Measurements from ENCODE around the gene RUBCN.

DNA sequence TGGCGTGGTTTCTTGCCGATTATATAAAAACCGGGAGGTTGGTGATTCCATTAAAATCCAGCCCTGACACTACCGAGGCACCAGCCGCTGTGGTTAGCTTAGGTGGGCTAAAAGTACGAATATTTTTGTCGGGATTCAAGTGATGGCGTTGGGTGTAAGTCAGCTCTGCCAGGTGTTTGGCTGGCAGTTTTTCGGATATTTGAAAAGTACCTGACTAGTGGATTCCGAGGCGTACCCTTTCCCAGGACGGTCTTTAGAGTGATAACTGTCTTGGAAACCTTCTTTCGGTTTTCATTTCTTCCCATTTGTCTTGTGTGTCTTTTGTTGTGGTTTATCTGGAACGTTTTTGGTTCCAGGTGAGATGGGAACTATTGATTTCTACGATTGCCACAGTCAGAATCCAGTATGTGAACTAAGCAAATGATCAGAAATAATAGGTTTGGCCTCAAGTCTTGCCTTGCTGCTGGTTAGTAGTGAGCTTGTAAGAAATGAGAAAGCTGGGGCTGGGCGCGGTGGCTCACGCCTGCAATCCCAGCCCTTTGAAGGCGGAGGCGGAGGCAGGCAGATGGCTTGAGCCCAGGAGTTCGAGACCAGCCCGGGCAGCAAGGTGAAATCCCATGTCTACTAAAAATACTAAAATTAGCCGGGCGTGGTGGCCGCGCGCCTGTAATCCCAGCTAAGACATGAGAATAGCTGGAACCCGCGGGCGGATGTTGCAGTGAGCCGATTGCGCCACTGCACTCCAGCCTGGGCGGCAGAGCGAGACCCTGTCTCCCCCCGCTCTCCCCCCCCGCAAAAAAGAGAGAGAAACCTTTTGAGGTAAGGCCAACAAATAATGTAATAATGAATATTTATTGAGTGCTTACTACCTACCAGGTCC is 14.4 kb upstream of the RUBCN start:
- TF ChIP-seq, protein P1, sequence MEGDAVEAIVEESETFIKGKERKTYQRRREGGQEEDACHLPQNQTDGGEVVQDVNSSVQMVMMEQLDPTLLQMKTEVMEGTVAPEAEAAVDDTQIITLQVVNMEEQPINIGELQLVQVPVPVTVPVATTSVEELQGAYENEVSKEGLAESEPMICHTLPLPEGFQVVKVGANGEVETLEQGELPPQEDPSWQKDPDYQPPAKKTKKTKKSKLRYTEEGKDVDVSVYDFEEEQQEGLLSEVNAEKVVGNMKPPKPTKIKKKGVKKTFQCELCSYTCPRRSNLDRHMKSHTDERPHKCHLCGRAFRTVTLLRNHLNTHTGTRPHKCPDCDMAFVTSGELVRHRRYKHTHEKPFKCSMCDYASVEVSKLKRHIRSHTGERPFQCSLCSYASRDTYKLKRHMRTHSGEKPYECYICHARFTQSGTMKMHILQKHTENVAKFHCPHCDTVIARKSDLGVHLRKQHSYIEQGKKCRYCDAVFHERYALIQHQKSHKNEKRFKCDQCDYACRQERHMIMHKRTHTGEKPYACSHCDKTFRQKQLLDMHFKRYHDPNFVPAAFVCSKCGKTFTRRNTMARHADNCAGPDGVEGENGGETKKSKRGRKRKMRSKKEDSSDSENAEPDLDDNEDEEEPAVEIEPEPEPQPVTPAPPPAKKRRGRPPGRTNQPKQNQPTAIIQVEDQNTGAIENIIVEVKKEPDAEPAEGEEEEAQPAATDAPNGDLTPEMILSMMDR (IDR thresholded peaks at IDR 0.05; ENCODE audit: low read depth, low read length, poor library complexity, severe bottlenecking): no peak
- no peak for TF ChIP-seq EZH2phosphoT487 (IDR thresholded peaks at IDR 0.05; ENCODE audit: borderline replicate concordance, low read length)

All from DOHH2 (cell line).